SK-N-SH (cell line): ENCODE data around the gene CADM1. TPM values are rescaled to one million over a fixed set of nuclear protein-coding genes. Genes with fewer than 3 reads are reported as not detected.

Experiments
- CTCF ChIA-PET: fragments of 300-600, 350-600 bp; formaldehyde crosslinking; extraction: SDS; loops from one replicate; lab custom pipeline; 2021; lab: Yijun Ruan, JAX
- POLR2A ChIA-PET: fragments of 350-600 bp; sonication (Branson Sonifier 250); formaldehyde crosslinking; extraction: SDS; loops from one replicate; lab custom pipeline; 2020; ENCODE audit warnings: antibody characterized with exemption, inconsistent platforms; lab: Yijun Ruan, JAX
- DNase-seq: peaks from one replicate; pipeline ENCODE4 v3.0.0; 2012
- H2AFZ ChIP-seq: fragments of 200-600 bp; sonication (generic); 2 replicates; pipeline ENCODE4 v1.8.1; 2016; ENCODE audit warnings: antibody characterized with exemption, mild to moderate bottlenecking, low read depth
- H3F3A ChIP-seq: fragments of 200-600 bp; sonication (generic); replicated peaks from 2 replicates; pipeline ENCODE3; 2016; ENCODE audit warnings: antibody characterized with exemption, mild to moderate bottlenecking; ENCODE audit not compliant: insufficient read depth
- H3K27ac ChIP-seq, 2 experiments: fragments of 200-500 bp in 1 of 2; fragments of 200-600 bp in 1 of 2; sonication (Bioruptor generic) in 1 of 2; sonication (generic), shearing (Covaris generic) in 1 of 2; 2 replicates each; pipeline versions ENCODE4 v1.5.1 to v1.6.1; 2014 to 2016; ENCODE audit warnings: low read depth in 2 of 2, inconsistent platforms in 1 of 2, low read length in 1 of 2, mild to moderate bottlenecking in 1 of 2, mixed read lengths in 1 of 2
- H3K27me3 ChIP-seq: fragments of 200-600 bp; sonication (generic), shearing (Covaris generic); 2 replicates; pipeline ENCODE4 v1.6.1; 2016; ENCODE audit warnings: mixed run types; ENCODE audit not compliant: insufficient read depth
- H3K36me3 ChIP-seq, 2 experiments: fragments of 200-500 bp in 1 of 2; fragments of 200-600 bp in 1 of 2; sonication (Bioruptor generic) in 1 of 2; sonication (generic) in 1 of 2; replicated peaks in 1 of 2; 2 replicates each; pipeline versions ENCODE3 to v1.5.1; 2014 to 2016; ENCODE audit warnings: low read length in 1 of 2, mild to moderate bottlenecking in 1 of 2; ENCODE audit not compliant: insufficient read depth in 2 of 2, control insufficient read depth in 1 of 2
- H3K4me1 ChIP-seq, 2 experiments: fragments of 200-500 bp in 1 of 2; fragments of 200-600 bp in 1 of 2; sonication (Bioruptor generic) in 1 of 2; sonication (generic), shearing (Covaris generic) in 1 of 2; 2 replicates each; pipeline versions ENCODE4 v1.5.1 to v1.6.1; 2014 to 2016; ENCODE audit warnings: low read depth in 1 of 2, low read length in 1 of 2, mixed run types in 1 of 2; ENCODE audit not compliant: insufficient read depth in 2 of 2, control insufficient read depth in 1 of 2
- H3K4me2 ChIP-seq: fragments of 200-600 bp; sonication (generic), shearing (Covaris generic); 2 replicates; pipeline ENCODE4 v1.6.1; 2017; ENCODE audit warnings: mixed run types
- H3K4me3 ChIP-seq, 2 experiments: fragments of 200-500 bp in 1 of 2; fragments of 200-600 bp in 1 of 2; sonication (Bioruptor generic) in 1 of 2; sonication (generic), shearing (Covaris generic) in 1 of 2; 2 replicates each; pipeline versions ENCODE4 v1.5.1 to v1.8.1; 2014 to 2016; ENCODE audit warnings: low read depth in 2 of 2, inconsistent platforms in 1 of 2, low read length in 1 of 2, mild to moderate bottlenecking in 1 of 2, mixed read lengths in 1 of 2, moderate library complexity in 1 of 2
- H3K79me2 ChIP-seq: fragments of 200-600 bp; sonication (generic); 2 replicates; pipeline ENCODE4 v1.8.1; 2017; ENCODE audit warnings: mild to moderate bottlenecking; ENCODE audit not compliant: insufficient read depth
- H3K9ac ChIP-seq: fragments of 200-600 bp; sonication (generic); 2 replicates; pipeline ENCODE4 v1.6.1; 2017; ENCODE audit warnings: mixed run types
- H3K9me2 ChIP-seq: fragments of 200-600 bp; sonication (generic); 2 replicates; pipeline ENCODE4 v1.6.1; 2017; ENCODE audit warnings: mixed run types
- H3K9me3 ChIP-seq: fragments of 200-600 bp; sonication (generic); 2 replicates; pipeline ENCODE4 v1.6.1; 2017; ENCODE audit warnings: mixed run types, mild to moderate bottlenecking, moderate library complexity
- H4K20me1 ChIP-seq: fragments of 200-600 bp; sonication (generic); 2 replicates; pipeline ENCODE4 v1.6.1; 2017; ENCODE audit warnings: mild to moderate bottlenecking, mixed run types; ENCODE audit not compliant: insufficient read depth
- EP300 ChIP-seq, 2 experiments: IDR thresholded peaks; 2 replicates each; pipeline versions ENCODE4 v1.4.0 to v1.6.1; 2012; ENCODE audit warnings: borderline replicate concordance in 1 of 2, low read depth in 1 of 2, low read length in 1 of 2
- EZH2phosphoT487 ChIP-seq: fragments of 200-600 bp; sonication (generic); IDR thresholded peaks from 2 replicates; pipeline ENCODE4 v1.6.1; 2017; ENCODE audit warnings: low read depth, mixed run types, mild to moderate bottlenecking, antibody characterized with exemption, moderate library complexity, borderline replicate concordance
- FOXM1 ChIP-seq: IDR thresholded peaks from 2 replicates; pipeline ENCODE4 v1.4.0; 2012; ENCODE audit warnings: low read depth, mild to moderate bottlenecking
- IRF3 ChIP-seq: fragments of 150-350 bp; IDR thresholded peaks from 2 replicates; pipeline ENCODE4 v1.6.1; 2016; ENCODE audit warnings: mild to moderate bottlenecking, low read depth, low read length
- JUND ChIP-seq: IDR thresholded peaks from 2 replicates; pipeline ENCODE4 v1.4.0; 2012
- MEF2A ChIP-seq: IDR thresholded peaks from 2 replicates; pipeline ENCODE4 v1.4.0; 2012; ENCODE audit warnings: low read depth, borderline replicate concordance
- MXI1 ChIP-seq: IDR thresholded peaks from 2 replicates; pipeline ENCODE4 v1.6.1; 2012; ENCODE audit warnings: mild to moderate bottlenecking, low read depth, low read length, improper control_type of control experiment
- NFIC ChIP-seq: IDR thresholded peaks from 2 replicates; pipeline ENCODE4 v1.4.0; 2012; ENCODE audit warnings: borderline replicate concordance
- NRF1 ChIP-seq: IDR thresholded peaks from 2 replicates; pipeline ENCODE4 v1.6.1; 2012; ENCODE audit warnings: low read depth, mild to moderate bottlenecking, low read length
- RAD21 ChIP-seq: IDR thresholded peaks from 2 replicates; pipeline ENCODE4 v1.6.1; 2012; ENCODE audit warnings: mild to moderate bottlenecking, low read length
- RCOR1 ChIP-seq: fragments of 150-350 bp; IDR thresholded peaks from 2 replicates; pipeline ENCODE4 v1.6.1; 2017; ENCODE audit warnings: antibody characterized with exemption, low read length
- REST ChIP-seq: IDR thresholded peaks from 2 replicates; pipeline ENCODE4 v1.6.1; 2012; ENCODE audit warnings: mild to moderate bottlenecking, low read depth, low read length, moderate library complexity
- RFX5 ChIP-seq: IDR thresholded peaks from 2 replicates; pipeline ENCODE4 v1.6.1; 2012; ENCODE audit warnings: mild to moderate bottlenecking, improper control_type of control experiment, low read length
- RXRA ChIP-seq: IDR thresholded peaks from 2 replicates; pipeline ENCODE4 v1.4.0; 2012; ENCODE audit warnings: low read depth, mild to moderate bottlenecking, borderline replicate concordance
- TAF1 ChIP-seq: IDR thresholded peaks from 2 replicates; pipeline ENCODE4 v1.6.1; 2012; ENCODE audit warnings: low read depth, mild to moderate bottlenecking, low read length, moderate library complexity, borderline replicate concordance
- USF1 ChIP-seq: IDR thresholded peaks from 2 replicates; pipeline ENCODE4 v1.4.0; 2012; ENCODE audit warnings: low read depth, borderline replicate concordance
- YY1 ChIP-seq: IDR thresholded peaks from 2 replicates; pipeline ENCODE4 v1.4.0; 2012; ENCODE audit warnings: low read depth, mild to moderate bottlenecking
- WGBS: methylation state at CpG from one replicate; pipeline ENCODE4 v1.1.6; 2017; ENCODE audit warnings: low lambda C conversion rate; 5-methylcytosine and 5-hydroxymethylcytosine counted together
- polyA plus RNA-seq, 3 experiments: library from polyadenylated mRNA; depleted of rRNA; stranded (reverse); fragments of >200 nt; gene quantifications; 2 replicates each; pipeline ENCODE4 v1.2.3, GENCODE V29; 2012
- TF ChIP-seq, protein P1 (sequence below): fragments of 200-600 bp; sonication (generic); IDR thresholded peaks from 2 replicates; pipeline ENCODE4 v1.6.1; 2017; ENCODE audit warnings: antibody characterized with exemption, mild to moderate bottlenecking, moderate library complexity
- TF ChIP-seq, protein P2 (sequence below): IDR thresholded peaks from 2 replicates; pipeline ENCODE4; 2012

The CADM1 gene
- polyA plus RNA-seq, 1 of the 3 experiments (the other 2 are of a cell fraction): 7.9 TPM

DNA sequence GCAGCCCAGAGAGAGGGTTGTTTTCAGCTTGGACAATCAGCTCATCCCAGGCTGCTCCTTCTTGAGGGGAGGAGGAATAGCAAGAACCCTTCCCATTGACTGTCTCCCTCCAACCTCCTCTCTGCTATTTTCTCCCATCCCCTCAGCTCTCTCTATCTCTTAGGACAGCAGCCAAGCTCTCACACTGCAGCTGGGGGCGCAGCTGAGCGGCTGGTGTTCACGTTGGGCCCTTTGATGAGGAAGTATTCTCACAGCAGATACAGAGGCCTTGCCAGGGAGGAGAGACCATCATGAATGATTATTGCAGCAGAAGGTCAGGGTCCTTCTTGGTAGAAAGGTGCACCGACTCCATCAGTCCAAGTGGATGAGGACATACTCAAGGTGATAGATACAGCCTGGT lies 26.5 kb upstream of the CADM1 start:
- Histone ChIP-seq H3K4me2 (no peak overlapping the region), H3K4me1 (no peaks in the 10 kb centered on the region; a peak in 1 of 4 replicates), H3K9me3 (no peaks in the 10 kb centered on the region), H2AFZ (no peak overlapping the region), H3K27me3 (peaks cover 2% of the 10 kb centered on the region; the same call in 1 of the 2 replicates), H3K36me3 (no peaks in the 10 kb centered on the region), H3K9me2 (no peaks in the 10 kb centered on the region), H3K79me2 (no peaks in the 10 kb centered on the region), H4K20me1 (no peaks in the 10 kb centered on the region), H3K4me3 (no peak overlapping the region), H3K9ac (no peak overlapping the region), H3F3A (no peaks in the 10 kb centered on the region), H3K27ac (no peak overlapping the region)
- ChIA-PET POLR2A (no interaction called here), CTCF (no interaction called here)
- no peak for DNase-seq
- 47% methylated on average over 4 of the region's 4 CpGs for WGBS
- TF ChIP-seq EZH2phosphoT487 (no peak), MEF2A (no peak), RAD21 (no peak), USF1 (no peak), YY1 (no peak), MXI1 (no peak), REST (no peak), TAF1 (no peak), IRF3 (no peak), NFIC (no peak), RFX5 (no peak), EP300 (IDR thresholded peaks at IDR 0.05; ENCODE audit: borderline replicate concordance in 1 of 2, low read depth in 1 of 2, low read length in 1 of 2) (no peak), JUND (no peak), FOXM1 (no peak), NRF1 (no peak), RXRA (no peak), RCOR1 (no peak)
- TF ChIP-seq, protein P1, sequence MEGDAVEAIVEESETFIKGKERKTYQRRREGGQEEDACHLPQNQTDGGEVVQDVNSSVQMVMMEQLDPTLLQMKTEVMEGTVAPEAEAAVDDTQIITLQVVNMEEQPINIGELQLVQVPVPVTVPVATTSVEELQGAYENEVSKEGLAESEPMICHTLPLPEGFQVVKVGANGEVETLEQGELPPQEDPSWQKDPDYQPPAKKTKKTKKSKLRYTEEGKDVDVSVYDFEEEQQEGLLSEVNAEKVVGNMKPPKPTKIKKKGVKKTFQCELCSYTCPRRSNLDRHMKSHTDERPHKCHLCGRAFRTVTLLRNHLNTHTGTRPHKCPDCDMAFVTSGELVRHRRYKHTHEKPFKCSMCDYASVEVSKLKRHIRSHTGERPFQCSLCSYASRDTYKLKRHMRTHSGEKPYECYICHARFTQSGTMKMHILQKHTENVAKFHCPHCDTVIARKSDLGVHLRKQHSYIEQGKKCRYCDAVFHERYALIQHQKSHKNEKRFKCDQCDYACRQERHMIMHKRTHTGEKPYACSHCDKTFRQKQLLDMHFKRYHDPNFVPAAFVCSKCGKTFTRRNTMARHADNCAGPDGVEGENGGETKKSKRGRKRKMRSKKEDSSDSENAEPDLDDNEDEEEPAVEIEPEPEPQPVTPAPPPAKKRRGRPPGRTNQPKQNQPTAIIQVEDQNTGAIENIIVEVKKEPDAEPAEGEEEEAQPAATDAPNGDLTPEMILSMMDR: no peak
- TF ChIP-seq, protein P2, sequence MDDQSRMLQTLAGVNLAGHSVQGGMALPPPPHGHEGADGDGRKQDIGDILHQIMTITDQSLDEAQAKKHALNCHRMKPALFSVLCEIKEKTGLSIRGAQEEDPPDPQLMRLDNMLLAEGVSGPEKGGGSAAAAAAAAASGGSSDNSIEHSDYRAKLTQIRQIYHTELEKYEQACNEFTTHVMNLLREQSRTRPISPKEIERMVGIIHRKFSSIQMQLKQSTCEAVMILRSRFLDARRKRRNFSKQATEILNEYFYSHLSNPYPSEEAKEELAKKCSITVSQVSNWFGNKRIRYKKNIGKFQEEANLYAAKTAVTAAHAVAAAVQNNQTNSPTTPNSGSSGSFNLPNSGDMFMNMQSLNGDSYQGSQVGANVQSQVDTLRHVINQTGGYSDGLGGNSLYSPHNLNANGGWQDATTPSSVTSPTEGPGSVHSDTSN: no peak
